ENCODE data around the gene URM1. TPM values are rescaled to one million over a fixed set of nuclear protein-coding genes. Genes with fewer than 3 reads are reported as not detected.

URM1 gene
- total RNA-seq, 1 experiment from 2014 or later, result 45.4 TPM

- ChIA-PET CTCF (no interaction called here), POLR2A (no interaction called here)
- Histone ChIP-seq H3K27ac (ENCODE audit: low read length) (no peak overlapping the region), H3K36me3 (ENCODE audit: control insufficient read depth, insufficient read depth, low read length) (no peaks in the 10 kb centered on the region), H3K27me3 (ENCODE audit: control insufficient read depth, insufficient read depth, low read length) (no peaks in the 10 kb centered on the region), H3K9me3 (ENCODE audit: control insufficient read depth, insufficient read depth, low read depth, low read length) (no peaks in the 10 kb centered on the region), H3K4me1 (ENCODE audit: control insufficient read depth, insufficient read depth, low read length) (no peaks in the 10 kb centered on the region), H3K4me3 (ENCODE audit: low read depth in 2 of 2, low read length in 2 of 2) (no peak overlapping the region)
- TF ChIP-seq CTCF (IDR thresholded peaks at IDR 0.05) (no peak), POLR2AphosphoS5 (IDR thresholded peaks at IDR 0.05; ENCODE audit: low read depth, low read length) (no peak), REST (IDR thresholded peaks at IDR 0.05; ENCODE audit: insufficient read depth in 1 of 2, low read depth in 2 of 2, low read length in 1 of 2) (no peak), TCF7L2 (IDR thresholded peaks at IDR 0.05; ENCODE audit: low read depth, low read length) (no peak), SIN3A (IDR thresholded peaks at IDR 0.05; ENCODE audit: borderline replicate concordance, insufficient read depth, low read depth, low read length) (no peak)
- in situ Hi-C loops (cut with HindIII; ENCODE audit: low pct_unique_long_range_greater_than_20kb, low sequenced_read_pairs) (no loop called here), intact Hi-C loops (cut with micrococcal nuclease; ENCODE audit: unreplicated experiment) (no loop called here)
- BruUV-seq (replicated peaks), result no TSS peak
- DNase-seq (ENCODE audit: low read depth, low spot score), result no peak
- ATAC-seq, result 0 out of 2 replicates have a peak, but pooled peaks have one; percentile 22
These were observed 22.1 kb downstream of the URM1 start for GRCh38 chr9:128393145-128393775.

DNA sequence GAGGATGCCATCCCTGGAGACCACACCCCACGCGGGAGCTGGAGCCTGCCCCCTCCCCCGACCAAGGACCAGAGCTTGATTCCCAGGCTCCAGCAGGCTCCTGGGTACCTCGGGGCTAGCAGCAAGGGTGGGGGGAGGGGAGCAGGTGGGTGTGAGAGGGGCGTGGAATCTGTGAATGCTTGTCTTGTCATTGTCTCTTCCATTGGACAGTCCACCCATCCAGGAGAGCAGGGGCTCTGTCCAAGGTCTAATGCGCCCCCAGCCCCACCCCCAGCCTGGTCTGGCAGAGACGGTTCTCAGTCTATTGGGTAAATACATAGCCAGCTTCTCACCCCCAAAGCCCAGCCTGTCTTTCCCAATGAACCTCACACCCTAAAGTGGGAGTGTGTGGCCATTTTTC is 22.8 kb downstream of the URM1 start:
- Histone ChIP-seq H3K27ac (ENCODE audit: low read length) (no peak overlapping the region), H3K36me3 (ENCODE audit: control insufficient read depth, insufficient read depth, low read length) (no peaks in the 10 kb centered on the region), H3K4me1 (ENCODE audit: control insufficient read depth, insufficient read depth, low read length) (no peaks in the 10 kb centered on the region), H3K9me3 (ENCODE audit: control insufficient read depth, insufficient read depth, low read depth, low read length) (no peaks in the 10 kb centered on the region), H3K27me3 (ENCODE audit: control insufficient read depth, insufficient read depth, low read length) (no peaks in the 10 kb centered on the region), H3K4me3 (ENCODE audit: low read depth in 2 of 2, low read length in 2 of 2) (no peak overlapping the region)
- DNase-seq (ENCODE audit: low read depth, low spot score) (no peak), ATAC-seq (no peak)
- BruUV-seq (replicated peaks), result no TSS peak
- intact Hi-C loops (cut with micrococcal nuclease; ENCODE audit: unreplicated experiment) (no loop called here), in situ Hi-C loops (cut with HindIII; ENCODE audit: low pct_unique_long_range_greater_than_20kb, low sequenced_read_pairs) (no loop called here)
- TF ChIP-seq REST (IDR thresholded peaks at IDR 0.05; ENCODE audit: insufficient read depth in 1 of 2, low read depth in 2 of 2, low read length in 1 of 2), result no peak
- ChIA-PET POLR2A (no interaction called here), CTCF (no interaction called here)

Data from Panc1 (cell line).